Activated CD4-positive, alpha-beta T cell treated with anti-CD3 and anti-CD28 coated beads for 24 hours (primary cell): ENCODE results near the gene ABCB9.
A peak's percentile ranks its signal among the peaks of the same experiment; 100 is the strongest.
"Not testable (repeated sequence)": the region's sequence is repeated elsewhere in the genome, so short reads cannot be mapped to it uniquely, and the experiment has no call there.

Experiments
- DNase-seq, 2 donors: peaks; one replicate each; pipeline ENCODE4 v3.0.0-alpha.2; 2020; ENCODE audit warnings: low read depth in 2 of 2

ABCB9 gene

DNA sequence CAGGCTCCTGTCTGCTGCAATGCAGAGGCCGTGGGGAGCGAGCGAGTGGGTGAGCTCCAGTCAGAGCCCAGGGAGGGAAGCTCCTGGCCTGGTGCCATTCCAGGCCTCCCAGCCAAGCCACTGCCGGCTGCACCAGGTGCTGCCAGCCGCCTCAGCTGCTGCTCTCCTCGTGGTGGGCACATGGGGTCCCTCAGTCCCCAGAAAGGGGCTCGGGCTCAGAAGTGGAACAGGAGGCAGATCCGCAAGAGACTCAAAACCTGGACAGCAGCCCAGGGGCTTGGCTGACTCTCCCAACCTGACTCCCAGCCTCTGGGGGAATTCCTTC, 2.4 kb downstream of the ABCB9 start:
- no peak for DNase-seq

DNA sequence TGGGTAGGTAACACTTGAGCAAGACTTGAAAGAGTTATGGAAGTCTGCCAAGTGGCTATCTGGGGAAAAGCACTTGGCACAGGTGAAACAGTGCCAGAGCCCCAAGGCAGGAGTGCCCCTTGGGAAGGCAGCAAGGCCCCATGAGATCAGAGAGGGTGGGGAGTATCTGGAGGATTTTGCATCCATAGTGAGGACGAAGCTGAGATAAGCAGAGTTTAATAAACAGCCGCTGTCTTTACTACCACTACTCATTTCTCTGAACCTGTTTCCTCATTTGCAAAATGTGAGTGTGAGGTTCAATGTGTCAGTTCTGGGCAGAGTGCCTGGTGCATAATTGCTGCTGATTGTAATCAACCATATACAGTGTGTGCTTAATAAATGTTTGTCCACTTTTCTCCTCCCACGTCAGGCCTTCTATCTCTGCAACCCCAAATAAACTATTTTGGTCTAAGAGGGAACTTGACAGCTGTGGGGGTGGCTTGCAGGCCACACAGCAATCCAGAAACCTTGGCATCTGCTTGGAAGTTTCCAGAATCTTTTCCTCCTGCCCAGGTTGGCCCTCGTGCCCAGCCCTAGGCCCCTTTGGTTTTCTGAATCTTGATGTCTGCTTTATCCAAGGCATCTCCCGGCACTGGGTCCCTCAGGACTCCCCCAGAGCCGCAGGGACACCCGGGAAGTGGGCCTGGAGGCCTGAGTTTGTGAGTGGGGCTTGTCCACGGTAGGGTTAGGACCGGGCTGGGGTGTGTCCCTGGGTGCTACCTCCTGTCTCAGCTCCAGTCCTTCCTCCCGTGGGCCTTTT, 4.5 kb downstream of the ABCB9 start:
- DNase-seq, result no peak

DNA sequence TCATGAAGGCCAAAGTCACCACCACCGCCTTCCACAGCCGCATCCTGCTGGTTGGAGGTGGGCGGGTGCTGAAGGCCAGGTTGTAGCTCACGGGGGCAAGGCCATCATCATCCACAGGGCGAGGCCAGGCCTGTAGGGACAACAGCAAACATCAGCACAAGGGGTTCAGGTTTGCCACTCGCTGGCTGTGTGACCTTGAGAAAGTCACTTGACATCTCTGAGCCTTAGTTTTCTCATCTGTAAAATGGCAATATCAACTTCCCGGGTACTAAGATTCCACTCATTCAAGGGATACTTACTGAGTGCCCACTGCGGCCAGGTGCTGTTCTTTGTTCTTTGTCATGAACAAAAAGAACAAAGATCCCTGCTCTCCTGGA, 6.1 kb downstream of the ABCB9 start:
- no peak for DNase-seq

DNA sequence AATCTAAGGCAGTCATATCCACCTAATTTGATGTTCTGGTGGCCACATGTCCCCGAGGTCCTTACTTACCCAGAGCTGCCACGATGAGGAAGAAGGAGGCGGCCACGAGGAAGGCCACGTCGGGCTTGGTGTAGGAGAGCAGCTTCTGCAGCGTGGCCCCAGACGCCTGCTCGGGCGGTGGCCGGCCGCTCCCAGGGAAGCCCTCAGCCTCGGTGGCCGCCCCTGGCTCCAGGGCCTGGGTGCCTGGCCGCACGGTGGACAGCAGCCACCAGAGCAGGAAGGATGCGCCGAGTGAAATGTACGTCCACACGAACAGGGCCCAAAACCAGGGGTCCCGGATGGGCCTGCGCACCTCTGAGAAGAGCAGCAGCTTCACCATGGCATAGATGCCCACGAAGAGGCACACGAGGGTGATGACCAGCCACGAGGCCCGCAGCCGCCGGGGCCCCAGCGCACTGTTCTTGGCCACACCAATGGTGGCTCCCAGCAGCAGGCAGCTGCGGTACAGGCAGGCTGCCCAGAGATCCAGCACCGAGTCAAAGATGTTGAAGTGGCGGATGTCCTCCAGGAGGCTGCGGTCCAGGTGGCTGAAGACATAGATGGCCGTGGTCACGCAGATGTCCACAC, 6.6 kb downstream of the ABCB9 start:
- no peak for DNase-seq

GRCh38 chr12:122958198-122958888, 7.9 kb downstream of the ABCB9 start:
- no peak for DNase-seq

DNA sequence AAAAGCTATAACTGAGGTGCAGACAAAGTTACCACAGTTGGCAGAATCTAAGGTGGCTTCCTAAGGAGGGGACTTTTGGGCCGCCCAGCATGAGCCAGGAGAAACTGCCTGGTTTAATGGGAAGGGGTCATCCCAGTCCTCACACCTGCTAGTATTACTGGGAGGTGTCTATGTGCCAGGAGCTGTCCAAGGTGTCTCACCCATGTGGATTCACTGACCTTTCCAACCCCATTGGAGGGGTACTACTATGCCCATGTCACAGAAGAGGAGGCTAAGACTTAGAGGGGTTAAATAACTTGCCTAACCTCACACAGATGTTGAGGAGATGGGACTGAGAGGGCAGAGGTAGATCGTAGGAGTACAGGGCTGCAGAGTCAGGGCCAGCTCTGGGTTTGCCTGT, 10.2 kb downstream of the ABCB9 start:
- DNase-seq, result no peak

DNA sequence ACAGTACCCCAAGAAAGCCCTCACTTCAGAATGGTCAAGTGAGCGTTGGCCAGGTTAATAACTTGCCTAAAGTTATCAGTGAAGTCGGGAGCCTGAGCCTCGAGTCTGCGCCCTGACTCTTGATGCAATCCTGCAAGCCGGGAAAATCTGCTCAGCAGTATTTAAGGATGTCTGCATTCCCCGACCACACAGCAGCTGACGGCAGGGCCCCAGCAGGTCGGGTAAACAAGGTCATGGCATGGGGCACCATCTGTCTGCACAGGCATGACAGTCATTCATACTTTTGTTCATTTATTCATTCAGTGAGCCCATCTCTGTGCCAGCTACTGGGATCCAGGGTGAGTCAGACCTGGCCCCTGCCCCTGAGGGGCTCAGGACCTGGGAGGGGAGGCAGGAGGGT, 11.1 kb downstream of the ABCB9 start:
- DNase-seq, result no peak

- DNase-seq, result peak; percentile 58 to 66
These were observed 14.0 kb downstream of the ABCB9 start for GRCh38 chr12:122951979-122952892.

- no peak for DNase-seq
These were observed 14.9 kb downstream of the ABCB9 start for GRCh38 chr12:122951406-122951805.

GRCh38 chr12:122949816-122950675, 16.2 kb downstream of the ABCB9 start:
- DNase-seq, result no peak

DNA sequence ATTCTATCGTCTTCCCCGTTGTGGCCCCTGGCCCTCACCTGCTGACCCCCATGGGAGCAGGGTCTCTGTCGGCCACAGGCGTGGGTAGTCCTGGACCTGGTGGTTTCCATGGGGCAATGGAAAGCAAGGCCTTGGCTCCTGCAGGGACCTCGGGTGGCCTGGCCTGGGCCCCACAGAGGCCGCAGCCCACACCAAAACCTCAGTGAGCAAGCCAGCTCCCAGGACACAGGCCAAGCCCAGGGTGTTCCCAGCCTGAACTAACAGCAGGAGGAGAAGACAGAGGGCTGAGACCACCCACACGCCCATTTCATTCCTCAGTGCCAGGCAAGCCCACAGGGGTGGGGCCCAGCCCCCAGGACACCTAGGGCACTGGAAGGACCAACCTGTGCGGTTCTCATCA, 16.9 kb downstream of the ABCB9 start:
- DNase-seq, result no peak

DNA sequence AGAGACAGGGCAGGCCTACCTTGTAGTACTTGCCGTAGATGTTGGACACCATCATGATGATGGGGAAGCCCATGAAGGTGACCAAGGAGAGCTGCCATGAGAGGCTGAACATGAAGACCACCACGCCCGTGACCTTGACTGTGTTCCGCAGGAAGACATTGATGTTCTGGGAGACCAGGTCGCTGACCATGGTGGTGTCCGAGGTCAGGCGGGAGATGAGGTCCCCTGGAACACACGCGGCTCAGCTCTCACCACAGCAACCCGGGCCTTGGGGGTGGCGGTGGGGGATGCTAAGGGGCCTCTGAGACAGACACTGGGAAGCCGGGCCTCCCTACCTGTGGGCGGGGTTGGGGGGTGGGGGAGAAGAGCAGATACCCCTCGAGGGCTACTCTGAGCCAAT, 17.7 kb downstream of the ABCB9 start:
- no peak for DNase-seq

DNA sequence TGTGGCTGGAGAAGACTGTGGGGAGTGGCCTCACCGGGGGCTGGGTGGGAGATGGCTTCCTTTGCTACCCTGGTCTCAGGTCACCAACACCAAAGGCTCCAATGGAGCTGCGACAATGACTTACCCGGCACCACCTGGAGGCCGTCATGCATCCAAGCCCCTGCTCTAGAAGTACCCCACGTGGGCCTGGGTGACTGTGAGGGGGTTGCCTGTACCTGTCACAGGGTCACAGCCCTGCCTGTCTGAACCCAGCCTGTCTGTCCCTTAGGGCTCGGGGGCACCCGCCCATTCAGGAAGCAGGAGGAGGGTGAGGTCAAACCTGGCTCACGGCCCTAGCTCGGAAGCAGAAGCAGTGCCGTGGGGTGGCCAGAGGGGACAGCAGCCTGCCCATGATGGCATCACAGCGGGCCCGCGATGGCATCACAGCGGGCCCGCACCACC, 18.9 kb downstream of the ABCB9 start:
- no peak for DNase-seq

DNA sequence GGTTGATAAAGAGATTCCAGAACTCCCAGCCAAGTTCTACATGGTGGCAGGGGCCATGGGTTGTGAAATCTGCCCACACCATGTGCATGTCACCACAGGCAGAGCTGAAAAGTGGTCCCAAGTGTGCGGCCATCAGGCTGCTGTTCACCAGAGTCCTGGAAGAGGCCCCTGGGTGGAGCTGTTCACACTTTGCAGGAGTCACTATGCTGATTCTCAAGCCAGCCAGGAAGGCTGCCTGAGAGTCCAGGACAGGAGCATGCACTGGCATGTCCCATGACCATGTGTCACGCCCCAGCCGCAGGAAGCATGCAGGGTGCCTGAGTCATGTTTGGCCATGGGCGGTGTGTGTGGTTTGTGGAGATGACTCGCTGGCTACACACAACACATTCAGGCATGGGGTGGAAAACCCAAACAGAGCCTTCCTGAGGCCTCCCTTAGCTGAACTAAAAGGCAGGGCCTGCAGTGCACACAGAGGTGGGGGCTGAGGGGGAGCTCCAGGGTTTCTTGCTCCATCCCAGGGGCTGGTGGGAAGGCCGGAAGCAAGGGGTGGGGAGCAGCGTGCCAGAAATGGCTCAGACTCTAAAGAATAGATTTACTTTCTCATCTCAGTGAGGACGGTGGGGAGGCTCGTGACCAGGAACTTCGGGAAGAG, 19.4 kb downstream of the ABCB9 start:
- peak; percentile 65 to 74 for DNase-seq

DNA sequence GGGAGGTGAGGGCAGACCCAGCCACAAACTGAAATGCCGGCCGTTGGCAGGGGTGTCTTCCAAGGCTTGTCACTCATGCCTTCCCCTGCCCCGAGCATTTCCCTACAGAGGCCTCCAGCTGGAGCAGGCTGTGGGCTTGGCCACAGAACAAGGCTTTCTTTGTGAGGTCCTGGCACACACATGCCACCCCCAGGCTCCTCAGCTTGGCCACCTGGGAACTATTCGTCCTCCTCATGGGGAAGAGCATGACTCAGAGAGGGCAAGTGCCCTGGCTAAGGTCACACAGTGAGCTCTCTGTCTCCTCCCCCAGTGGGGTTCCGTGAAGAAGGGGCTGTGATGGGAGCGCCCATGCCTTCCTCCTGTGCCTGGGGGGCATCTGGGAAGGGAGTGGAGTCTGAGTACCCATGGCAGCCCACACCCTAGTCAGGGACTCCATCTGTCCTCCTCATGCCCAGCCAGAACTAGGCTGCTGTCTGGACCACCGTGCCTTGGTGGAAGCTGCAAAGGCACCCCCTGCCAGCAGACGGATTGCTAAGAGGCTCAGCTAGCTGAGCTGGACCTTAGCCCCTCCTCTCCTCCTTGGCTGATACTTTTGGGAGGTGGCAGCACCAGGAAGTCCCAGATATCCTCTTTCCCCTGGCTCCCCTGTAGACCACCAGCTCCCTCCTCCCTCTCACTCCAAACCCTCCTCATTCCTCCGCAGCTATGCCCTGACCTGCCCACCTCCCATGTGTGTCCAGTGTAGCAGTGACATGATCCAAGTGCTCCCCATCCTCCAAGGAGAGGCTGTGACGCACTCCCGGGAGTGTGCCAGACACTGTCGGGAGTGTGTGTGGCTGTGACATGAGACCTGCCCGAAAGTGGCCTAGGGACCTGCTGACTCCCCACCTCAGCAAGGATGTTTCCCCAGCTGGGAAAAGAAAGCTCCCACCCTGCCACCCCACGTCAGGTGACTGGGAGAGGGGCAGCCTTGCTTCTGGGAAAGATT, 21.4 kb downstream of the ABCB9 start:
- DNase-seq, result no peak

GRCh38 chr12:122943196-122943595, 23.1 kb downstream of the ABCB9 start:
- DNase-seq, result no peak

DNA sequence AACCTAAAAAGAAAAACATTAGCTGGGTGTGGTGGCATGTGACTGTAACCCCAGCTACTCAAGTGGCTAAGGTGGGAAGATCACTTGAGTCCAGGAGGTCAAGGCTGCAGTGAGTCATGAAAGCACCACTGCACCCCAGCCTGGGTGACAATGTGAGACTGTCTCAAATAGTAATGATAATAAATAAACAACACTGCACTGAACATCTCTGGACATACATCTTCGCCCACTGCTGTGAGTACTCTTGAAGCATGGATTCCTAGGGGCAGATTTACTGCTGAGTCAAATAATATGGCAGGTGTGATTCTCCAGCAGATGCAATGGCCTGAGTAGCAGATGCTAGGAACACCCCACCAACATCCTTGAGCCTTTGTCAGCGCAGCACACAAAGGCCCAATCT, 23.6 kb downstream of the ABCB9 start:
- DNase-seq, result no peak

DNA sequence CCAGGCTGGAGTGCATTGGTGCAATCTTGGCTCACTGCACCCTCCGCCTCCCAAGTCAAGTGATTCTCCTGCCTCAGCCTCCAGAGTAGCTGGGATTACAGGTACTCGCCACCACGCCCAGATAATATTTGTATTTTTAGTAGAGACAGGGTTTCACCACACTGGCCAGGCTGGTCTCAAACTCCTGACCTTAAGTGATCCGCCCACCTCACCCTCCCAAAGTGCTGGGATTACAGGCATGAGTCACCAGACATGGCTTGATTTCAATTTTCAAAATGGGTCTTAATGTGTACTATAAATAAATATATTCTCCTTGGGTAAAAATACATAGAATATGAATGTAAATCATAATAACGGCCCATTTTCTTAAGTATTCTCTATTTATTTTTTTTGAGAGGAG, 24.9 kb downstream of the ABCB9 start:
- not testable (repeated sequence) for DNase-seq

- DNase-seq, result no peak
These were observed 27.1 kb downstream of the ABCB9 start for GRCh38 chr12:122939125-122939524.
